ENCODE results near the gene RHBDF1.

RHBDF1 gene

GRCh38 chr16:92431-93339 lies 20.3 kb upstream of the RHBDF1 start:
- no peak for DNase-seq

- no peak for DNase-seq
Measured at GRCh38 chr16:91484-91883, 19.1 kb upstream of the RHBDF1 start.

- DNase-seq, result no peak
Measured at GRCh38 chr16:89391-90302, 17.2 kb upstream of the RHBDF1 start.

DNA sequence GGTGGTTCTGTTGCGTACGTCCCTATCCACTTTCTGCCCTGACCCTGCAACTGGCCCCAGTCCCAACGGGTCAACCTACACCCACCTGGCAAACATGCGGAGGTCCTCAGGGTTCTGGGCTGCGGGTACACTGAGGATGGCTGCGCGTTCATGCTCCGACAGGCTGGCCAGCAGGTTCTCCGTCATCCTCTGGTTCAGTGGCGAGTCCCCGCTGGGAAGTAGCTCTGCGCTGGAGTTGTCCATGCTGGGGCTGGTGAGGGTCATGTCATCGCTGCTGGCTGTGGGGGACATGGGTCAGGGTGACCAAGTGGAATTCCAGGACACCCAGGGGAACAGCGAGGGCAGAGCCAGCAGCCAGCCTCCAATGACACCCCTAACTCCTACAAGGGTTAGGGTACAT lies 16.2 kb upstream of the RHBDF1 start:
- DNase-seq, result no peak

- DNase-seq, result no peak
Measured at GRCh38 chr16:86483-86952, 14.1 kb upstream of the RHBDF1 start.

- DNase-seq, result no peak
Measured at GRCh38 chr16:85865-86264, 13.4 kb upstream of the RHBDF1 start.

- no peak for DNase-seq
Measured at GRCh38 chr16:85407-85782, 13.0 kb upstream of the RHBDF1 start.

- DNase-seq, result peak; percentile 77
Measured at GRCh38 chr16:84718-85406, 12.4 kb upstream of the RHBDF1 start.

DNA sequence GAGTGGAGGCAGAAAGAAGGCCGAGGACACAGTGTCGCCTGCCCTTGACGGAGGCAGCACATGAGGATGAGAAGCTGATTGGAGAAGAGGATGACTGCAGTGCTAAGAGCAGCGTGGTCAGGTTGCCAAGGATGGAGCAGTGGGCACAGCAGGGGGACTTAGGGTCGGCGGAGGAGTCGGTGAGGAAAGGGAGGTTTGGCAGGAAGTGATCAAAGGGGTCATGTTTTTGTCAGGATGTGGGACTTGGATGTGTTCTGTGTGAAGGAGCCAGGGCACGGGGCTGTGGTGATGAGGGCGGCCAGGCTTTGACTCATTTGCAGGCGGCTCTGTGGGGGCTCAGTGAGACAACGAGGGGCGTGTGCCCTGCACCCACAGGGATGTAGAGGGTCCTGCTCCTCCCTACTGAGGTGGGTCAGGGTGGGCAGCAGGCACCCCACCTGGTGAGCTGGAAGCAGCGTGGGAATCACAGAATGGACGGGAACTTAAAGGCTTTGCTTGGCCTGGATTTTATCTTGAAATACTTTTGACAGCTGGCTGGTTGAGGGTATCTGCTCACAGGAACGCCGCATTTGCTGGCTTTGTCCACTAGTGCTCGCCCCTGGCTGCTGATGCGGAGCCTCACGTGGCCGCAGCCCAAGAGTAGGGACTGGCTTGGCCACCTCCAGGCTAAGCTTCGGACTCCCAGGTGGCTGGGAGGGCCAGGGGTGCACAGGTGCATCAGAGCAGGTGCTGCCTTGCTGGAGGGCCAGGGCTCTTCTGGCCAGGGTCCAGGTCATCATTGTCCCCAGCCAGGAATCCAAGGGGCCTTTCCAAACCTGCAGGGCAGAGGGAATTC lies 11.6 kb upstream of the RHBDF1 start:
- DNase-seq, result no peak

GRCh38 chr16:83060-83603 lies 10.7 kb upstream of the RHBDF1 start:
- no peak for DNase-seq

DNA sequence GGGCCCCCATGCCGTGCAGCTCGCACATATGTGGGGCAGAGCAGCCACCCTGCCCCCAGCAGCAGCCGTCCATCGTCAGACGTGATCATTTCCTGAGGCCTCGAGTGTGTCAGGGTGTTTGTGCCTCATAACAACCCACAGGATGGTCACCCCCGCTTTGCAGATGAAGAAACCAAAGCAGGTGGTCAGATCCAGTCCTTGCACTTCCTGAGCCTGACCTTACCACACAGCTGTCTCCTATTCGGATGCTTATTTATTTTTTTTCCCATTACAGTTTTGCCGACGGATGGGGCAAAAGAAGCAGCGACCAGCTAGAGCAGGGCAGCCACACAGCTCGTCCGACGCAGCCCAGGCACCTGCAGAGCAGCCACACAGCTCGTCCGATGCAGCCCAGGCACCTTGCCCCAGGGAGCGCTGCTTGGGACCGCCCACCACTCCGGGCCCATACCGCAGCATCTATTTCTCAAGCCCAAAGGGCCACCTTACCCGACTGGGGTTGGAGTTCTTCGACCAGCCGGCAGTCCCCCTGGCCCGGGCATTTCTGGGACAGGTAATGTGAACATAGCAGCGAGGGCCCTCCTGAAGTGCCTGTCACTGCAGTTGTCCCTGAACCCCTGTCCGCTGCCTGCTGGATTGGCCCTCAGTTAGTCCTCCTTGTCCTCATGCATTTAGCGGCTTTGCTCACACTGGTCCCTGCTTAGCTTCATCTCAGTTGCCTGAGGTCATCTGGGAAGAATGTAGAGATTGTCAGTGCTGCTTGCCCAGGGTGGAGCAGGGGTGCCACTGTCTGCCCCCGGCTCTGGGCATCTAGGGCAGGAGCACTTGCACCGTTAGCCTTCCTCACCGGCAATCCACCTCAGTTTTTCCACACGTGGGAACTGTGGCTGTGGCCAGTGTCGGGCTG lies 7.0 kb upstream of the RHBDF1 start:
- DNase-seq, result no peak

DNA sequence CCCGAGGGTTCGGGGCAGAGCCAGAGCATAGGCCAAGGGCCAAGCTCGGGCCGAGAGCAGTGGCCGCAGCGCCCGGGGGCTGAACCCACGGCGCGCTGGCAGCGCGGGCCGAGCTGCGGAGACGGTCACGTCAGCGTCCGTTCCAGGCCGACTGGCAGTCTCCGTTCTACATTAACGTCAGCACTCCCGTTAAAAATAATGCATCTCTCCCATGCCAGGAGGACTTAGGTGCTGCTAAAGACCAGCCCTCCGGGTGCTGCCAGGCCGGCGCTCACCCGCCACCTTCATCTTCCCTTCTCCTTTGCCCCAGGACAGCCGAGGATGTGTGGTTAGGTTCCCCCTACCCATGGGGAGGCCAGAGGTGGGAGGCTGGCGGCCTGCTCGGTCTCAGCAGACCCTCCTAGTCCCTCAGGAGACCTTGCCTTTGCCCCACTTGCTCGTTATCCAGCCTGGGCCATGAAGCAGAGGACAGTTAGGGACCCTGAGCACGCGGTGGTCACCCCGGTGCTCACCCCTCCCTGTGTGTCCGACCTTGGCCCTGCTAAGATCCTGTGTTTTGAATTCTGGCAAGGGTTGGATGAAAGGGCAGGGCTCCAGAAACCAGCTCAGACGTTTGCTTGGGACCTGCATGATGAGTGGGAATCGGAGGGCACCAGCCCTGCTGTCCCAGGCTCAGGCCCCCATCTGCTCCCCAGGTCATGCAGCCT lies 6.2 kb upstream of the RHBDF1 start:
- no peak for DNase-seq

- peak; percentile 82 for DNase-seq
Measured at GRCh38 chr16:77807-78443, 5.5 kb upstream of the RHBDF1 start, which contains the start of gene MPG. Gene MPG, plus strand, starts transcription at chr16:78225. Its CDS starts 85 bp downstream, at chr16:78310.

DNA sequence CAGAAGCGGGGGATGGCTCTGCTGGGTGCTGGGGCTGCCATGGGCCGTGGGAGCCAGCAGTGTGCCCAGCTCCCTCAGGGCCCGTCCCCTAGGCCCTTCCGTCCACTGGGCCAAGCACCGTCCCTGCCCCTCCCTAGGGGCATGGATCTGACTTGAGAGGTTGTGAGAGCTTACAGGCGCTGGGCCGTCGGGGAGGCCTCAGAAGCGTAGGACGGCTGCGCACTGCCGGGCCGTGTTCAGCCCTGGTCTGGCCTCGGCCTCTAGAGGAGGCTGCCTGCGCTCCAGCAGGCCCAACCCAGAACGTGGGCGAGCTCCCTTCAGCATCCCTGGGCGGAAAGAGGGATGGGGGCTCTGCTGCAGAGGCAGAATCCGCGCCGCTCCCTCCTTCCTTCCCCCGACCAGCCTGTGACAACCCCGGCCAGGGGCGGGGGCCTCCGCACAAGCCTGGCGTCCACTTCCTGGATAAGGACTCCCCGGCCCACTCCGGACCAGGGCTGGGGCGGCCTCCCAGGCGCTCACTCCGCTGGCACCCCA lies 4.9 kb upstream of the RHBDF1 start:
- peak; percentile 59 for DNase-seq

DNA sequence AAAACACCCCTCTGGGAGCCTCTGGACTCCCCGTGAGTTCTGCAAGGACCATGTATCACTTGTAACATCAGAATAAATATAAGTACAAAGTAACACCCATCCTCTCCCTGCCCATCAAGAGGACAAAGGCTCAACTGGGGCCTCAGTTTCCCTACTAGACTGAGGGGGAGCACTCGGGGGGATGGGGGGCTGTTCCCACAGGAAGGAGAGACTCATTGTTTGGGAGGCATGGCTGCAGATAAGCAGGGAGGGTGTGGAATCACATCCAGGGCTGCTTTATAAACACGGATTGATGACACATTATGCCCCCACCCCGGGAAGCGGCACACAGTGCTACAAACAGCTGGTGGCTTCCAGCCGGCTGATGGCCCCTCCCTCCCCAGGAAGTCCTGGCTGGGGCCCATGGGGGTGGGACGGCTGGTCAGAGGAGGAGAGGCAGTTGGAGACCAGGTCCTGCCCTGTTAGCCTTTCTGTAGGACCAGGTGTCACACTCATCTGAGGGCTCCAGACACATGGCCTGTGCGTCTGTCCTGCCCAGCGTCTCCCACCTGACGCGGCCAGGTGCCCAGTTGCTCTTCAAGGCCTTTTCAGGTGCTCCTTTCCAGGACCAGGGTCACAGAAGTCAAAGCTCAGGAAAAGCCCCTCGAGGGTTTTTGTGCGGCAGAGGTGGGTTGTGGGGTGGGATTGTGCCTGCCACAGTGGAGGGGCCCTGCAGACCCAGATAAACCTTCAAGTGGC lies 4.3 kb upstream of the RHBDF1 start:
- DNase-seq, result peak; percentile 73

DNA sequence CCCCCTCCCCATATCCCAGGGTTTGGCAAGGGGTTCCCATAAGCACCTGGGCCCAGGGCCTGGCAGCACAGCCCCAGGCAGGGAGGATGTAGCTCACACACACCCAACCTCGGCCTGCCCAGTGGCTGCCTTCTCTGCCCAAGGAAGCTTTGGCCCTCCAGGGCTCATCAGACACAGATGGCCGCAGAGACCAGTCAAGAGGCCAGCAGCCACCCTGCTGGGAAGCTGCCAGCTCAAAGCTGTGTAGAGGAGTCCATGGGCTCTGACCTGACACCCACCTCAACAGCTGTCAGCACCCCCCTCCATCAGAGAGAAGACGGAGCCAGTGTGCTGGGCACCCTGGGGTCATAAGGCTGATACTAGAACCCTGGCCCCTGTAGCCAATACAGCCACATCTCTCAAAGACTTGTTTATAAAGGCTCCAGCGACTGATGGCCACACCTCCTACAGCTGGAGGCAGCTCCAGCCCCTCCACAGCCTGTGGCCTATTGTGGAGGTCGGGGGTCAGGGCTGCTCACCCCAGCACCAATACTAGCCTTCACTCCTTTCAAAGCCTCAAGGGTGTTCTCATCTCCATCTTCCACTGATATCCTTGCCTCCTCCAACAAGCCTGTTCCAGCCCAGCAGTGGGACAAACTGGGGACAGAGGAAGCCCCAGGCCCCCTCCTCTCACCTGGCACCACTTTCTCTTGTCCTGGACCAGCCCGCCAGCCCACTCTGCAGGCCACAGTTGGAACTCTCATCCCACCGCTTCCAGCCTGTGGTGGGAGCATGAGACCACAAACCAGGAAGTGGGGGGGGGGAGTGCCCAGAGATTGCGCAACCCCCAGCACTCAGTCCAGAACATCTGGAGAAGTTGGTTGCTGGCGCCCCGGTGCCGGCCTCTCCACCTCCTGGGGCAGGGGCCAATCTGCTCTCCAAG lies 3.4 kb upstream of the RHBDF1 start:
- peak; percentile 88 for DNase-seq

DNA sequence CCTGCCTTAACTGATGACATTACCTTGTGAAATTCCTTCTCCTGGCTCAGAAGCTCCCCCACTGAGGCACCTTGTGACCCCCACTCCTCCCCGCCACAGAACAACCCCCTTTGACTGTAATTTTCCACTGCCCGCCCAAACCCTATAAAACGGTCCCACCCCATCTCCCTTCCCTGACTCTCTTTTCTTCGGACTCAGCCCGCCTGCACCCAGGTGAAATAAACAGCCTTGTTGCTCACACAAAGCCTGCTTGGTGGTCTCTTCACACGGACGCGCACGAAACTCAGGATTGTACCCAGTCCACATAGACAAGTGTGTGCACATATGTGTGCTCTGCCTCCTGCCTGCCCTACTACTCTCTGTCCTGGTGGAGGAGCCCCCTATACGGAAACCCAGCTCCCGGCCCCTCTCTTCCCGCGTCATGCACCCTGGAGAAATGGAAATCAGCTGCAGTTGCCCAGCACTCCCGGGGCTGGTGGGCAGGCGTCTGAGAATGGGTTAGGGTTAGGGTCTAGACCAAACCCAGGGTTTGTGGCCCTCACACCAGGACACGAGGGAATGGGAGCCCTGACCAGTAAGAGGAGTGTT lies 2.4 kb upstream of the RHBDF1 start:
- no peak for DNase-seq

All from fibroblast of skin of abdomen (primary cell).